Right kidney (tissue), 1 donor: ENCODE data around the gene COQ8B.
A peak's percentile ranks its signal among the peaks of the same experiment; 100 is the strongest.

ENCODE experiments used
- DNase-seq: peaks from one replicate; pipeline ENCODE4 v3.0.0-alpha.2; 2016

The COQ8B gene

DNA sequence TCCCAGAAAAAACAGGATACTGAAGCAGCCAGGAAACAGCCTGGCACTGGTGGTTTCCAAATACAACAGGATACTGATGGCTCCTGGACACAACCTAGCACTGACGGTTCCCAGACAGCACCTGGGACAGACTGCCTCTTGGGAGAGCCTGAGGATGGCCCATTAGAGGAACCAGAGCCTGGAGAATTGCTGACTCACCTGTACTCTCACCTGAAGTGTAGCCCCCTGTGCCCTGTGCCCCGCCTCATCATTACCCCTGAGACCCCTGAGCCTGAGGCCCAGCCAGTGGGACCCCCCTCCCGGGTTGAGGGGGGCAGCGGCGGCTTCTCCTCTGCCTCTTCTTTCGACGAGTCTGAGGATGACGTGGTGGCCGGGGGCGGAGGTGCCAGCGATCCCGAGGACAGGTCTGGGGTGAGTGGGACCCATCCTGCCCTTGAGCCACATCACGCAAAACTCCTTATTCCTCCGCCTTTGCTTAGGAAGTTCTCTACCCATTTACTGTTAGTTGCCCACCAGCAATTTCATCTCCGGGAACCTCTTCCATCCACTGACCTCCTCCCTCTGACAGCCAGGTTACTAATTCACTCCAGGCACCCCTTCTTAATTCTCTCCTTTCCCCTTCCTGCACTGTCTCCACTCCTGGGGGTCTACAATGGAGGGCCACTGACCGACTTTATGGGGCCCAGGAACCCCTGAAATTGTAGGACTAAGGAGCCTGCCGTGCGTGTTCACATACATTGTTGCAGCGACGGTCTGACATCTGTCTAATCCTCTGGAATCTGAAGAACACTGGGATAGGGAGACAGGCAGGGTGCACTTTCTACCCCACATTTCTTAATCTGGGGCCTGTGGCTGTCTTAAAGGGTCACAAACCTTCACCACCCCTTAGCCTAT lies 1.4 kb upstream of the COQ8B start:
- peak; percentile 44 for DNase-seq

DNA sequence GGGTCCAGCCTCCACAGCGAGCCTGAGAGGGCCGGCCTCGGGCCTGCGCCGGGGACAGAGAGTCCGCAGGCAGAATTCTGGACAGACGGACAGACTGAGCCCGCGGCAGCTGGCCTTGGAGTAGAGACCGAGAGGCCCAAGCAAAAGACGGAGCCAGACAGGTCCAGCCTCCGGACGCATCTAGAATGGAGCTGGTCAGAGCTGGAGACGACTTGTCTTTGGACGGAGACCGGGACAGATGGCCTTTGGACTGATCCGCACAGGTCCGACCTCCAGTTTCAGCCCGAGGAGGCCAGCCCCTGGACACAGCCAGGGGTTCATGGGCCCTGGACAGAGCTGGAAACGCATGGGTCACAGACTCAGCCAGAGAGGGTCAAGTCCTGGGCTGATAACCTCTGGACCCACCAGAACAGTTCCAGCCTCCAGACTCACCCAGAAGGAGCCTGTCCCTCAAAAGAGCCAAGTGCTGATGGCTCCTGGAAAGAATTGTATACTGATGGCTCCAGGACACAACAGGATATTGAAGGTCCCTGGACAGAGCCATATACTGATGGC lies 716 bp upstream of the COQ8B start:
- no peak for DNase-seq

DNA sequence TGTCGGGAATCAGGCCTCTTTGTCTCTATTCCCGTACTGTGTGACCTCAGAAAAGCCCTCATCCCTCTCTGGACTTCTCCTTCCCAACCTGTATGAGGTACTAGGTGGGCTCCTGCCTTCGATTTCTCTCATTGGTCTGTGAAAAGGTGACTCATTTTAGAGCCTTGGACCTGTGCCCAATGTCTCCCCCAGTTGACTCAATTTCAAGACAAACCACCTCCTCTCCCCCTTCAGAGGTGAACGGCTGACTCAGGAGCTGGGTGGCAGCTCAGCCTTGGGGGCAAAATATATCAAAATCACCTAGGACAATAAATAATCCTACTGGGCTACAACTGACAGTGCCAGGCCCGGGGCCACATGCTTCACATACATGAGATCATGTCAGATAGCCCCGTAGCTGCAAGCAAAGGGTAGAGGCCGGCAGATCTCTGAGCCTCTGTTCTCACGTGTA lies 630 bp downstream of the COQ8B start:
- DNase-seq = no peak

DNA sequence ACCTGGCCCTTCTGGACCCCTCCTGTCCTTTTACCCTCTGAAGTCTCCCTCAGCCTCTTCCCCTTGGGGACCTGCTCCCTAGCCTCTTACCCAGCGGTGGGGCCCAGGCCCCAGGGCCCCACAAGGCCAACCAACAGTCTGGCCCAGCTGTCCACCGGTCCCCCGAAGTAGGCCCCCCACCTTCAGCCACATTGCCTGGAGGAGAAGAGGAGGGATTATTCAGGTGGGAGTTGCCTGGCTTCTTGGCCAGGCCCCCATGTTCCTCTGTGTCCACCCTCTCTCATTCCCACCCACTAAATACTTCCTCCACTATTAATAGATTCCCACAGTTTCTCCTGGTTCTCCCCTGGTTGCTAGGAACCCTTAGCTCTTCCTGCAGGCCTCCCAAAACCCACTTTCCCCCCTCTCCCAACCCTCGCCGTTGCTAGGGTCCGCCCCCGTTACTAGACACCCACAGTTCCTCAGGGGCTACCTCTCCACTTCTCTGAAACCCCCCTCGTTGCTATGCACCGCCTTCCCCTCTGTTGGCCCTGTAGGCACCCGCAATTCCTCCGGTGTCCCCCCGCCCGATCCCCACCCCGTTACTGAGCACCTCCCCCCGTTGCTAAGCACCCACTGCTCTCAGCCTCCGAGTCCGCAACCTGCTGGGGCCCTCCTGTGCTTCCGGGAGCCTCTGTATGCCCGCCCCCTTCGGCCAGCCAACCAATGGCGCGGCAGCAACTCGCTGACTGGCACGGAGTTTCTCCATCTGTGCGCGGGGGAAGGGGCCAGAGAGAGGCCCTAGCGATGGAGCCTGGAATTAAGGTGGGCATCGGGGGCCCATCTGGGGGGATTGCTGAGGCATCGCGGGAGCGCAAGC lies 2.0 kb downstream of the COQ8B start:
- DNase-seq = peak; percentile 60

DNA sequence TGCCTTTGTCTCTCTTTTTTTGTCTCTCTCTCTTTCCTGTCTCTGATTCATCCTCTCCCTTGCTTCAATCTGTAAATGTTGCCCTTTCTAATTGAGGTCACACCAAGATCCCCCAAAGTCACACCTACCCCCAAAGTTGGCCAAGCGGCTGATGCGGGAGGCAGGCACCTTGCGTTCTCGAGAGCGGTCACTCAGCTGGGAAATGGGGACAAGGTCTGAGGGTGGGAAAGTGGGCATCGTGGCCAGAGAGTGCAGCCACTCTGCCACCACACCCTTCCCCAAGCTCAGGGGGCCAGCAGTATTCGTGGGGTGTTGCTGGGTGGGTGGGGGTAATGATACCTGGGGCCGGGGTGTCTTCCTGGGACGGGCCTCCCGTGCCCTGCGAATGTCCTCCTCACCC lies 2.7 kb downstream of the COQ8B start:
- DNase-seq = no peak

DNA sequence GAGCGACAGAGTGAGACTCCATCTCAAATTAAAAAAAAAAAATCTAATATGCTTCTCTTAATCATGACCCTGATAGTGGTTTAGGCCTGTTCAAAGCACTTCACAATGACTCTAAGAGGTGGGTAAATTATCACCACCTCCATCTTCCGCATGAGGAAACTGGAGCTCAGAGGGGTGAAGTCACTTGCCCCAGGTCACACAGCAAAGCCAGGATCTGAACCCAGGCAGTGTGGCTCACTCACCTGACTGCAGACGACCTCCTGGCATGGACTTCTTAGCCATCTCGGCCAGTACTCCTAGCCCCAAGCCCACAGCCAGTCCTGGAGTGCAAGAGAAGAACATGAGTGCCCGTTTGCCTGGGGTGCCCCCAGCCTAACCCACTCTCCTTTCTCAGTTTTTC lies 6.9 kb downstream of the COQ8B start:
- no peak for DNase-seq

DNA sequence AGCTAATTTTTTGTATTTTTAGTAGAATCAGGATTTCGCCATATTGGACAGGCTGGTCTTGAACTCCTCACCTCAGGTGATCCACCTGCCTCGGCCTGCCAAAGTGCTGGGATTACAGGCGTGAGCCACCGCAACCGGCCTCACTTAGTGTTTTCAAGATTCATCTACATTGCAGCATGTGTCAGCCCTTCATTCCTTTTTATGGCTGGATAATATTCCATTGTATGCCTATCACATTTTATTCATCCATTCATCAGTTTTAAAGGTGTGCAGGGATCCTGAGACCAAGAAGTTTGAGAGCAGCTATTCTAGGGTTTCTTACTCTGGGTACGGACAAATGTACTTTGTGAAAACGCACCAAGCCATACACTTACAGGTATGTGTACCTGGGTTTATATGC lies 9.1 kb downstream of the COQ8B start:
- no peak for DNase-seq

DNA sequence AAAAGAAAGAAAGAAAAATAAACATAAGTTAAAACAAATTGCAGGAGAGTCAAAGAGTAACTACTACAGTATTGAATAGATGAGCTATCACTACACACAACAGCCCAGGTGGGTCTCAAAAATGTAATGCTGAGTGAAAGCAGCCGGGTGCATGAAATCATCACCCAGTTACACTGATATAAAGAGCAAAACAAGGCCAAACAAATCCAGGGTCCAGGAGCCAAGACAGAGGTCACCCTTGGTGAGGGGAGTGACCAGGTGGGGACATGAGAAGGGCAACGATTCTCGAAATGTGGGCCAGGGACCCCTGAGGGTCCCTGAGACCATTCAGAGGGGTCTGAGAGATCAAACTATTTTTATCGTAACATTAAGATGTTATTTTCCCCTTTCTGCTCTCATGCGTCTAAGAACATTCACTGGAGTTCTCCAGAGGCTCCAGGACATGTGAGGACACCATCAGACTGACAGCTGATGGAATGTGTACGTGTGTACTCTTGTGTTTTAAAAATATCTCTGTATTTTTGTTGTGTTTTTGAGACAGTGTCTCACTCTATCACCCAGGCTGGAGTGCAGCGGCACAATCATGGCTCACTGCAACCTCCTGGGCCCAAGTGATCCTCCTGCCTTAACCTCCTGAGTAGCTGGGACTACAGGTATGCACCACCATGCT lies 10.6 kb downstream of the COQ8B start:
- no peak for DNase-seq

DNA sequence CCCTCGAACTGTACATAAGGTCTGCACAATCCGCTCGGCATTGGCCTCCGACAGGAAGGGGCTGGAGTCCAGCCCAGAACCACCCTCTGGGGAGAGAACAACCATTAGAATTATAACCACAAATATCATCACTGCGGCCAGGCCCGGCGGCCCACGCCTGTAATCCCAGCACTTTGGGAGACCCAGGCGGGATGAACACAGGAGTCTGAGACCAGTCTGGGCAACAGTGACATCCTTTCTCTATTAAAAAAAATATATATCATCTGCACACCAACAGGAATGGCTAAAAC lies 11.4 kb downstream of the COQ8B start:
- no peak for DNase-seq

DNA sequence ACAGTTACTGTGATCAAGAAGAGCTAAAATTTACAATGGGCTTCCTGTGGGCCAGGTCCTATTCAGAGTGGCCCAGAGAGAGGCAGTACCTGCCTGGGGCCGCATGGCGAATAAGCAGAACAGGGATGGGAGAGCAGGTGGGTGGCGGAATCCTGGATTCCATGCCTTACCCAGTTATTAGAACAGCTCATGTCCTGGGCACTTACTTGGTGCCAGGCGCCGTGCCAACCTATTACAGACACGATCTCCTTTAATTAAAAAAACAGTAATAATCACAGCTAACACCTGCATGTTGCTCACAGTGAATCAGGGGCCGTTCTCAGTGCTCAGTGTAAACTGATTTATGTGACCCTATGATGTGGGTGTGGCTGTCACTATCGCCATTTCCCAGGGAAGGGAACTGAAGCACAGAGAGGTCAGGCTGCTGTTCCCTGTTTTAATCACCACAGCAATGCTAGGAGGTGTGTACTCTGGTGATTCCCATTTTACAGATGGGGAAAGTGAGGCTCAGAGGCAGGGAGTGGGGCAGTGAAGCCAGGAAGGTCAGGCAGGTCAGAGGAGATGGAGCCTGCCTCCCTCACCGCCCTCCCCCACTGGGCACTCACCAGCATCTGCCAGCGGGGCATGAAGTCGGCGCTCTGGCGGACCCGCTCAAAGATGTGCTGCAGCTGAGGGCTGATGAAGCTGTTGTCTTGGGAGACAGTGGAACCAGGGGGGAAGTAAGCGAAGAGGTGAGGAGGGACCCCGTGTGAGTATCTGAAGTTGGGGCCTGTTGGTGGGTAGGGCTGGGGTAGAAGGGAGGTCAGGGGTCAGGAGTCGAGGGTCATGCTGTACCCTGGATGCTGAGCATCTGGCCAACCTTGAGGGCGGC lies 12.0 kb downstream of the COQ8B start:
- DNase-seq = no peak

DNA sequence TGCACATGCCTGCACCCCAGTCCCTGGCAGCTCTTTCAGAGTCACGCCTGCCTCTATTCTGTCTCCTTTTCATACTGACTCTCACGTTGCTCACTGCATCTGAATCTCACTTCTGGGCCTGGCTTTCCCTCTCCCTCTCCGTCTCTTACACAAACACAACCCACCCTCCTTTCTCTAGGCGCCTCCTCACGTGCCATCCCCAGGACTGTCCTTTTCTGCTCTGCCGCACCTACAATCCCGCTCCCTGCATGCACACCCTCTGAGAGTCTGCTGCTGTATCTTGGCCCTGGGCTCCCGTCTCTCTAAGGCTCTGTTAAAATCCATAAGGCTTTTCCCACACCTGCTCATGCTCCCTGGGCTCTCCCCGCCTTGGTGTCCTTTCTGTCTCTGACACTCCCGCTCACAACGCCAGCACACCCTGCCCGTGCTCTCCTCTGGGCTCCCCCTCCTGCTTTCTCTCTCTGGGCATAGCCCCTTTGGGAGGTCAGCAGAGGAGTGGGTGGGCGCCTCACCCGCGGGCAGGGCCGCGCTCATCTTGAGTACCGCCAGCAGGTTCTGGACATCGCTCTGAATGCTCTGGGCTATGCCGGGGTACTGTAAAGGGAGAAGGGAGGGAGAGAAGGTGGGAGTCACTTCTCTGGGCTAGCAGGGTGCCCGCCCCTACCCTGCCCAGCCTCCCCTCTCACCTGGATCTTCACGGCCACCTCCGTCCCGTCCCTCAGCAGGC lies 13.5 kb downstream of the COQ8B start:
- no peak for DNase-seq

DNA sequence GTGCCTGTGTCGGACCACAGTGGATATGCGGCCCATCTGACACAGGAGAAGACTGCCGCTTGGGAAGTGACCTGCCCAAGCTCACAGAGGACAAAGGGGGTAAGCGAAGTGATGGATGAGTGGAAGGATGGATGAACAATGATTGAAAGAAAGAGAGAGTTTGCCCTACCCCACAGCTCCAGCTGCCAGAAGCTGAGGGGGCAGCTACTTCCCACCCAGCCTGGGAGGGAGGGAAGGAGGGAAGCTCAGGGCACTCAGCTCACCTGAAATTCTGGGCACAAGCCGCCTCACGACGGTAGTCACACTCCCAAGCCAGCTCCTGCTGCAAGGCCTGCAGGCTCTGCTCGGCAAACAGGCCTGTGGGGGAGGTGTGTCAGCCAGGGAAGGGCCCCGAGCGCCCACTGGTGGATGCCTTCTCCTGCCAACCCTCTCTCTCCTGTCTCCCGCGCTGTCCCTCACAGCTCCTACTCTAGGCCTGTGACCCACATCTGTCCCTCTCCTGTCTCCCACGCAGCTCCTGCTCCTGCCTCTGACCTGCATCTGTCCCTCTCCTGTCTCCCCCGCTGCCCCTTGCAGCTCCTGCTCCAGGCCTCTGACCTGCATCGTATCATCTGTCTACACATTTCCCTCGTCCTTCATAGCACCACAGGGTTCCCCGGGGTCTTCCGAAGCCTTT lies 14.2 kb downstream of the COQ8B start:
- DNase-seq = peak; percentile 65

DNA sequence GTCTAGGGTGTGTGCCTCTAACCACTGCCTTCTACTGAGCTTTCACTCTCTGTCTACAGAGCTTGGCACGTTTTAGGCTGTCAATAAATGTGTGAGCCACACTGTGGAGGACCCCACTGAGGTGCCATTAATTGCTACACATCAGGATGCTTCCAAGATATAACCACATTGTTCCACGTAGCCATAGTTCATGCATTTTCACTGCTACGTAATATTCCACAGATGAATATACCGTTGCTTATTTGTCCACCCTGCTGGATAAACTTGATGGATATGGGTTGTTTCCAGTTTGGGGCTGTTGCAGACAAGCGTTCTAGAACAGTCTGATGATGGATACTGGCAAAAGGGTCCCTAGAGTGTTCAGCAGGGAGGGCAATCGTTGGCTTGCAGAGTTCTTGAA lies 14.9 kb downstream of the COQ8B start:
- no peak for DNase-seq

DNA sequence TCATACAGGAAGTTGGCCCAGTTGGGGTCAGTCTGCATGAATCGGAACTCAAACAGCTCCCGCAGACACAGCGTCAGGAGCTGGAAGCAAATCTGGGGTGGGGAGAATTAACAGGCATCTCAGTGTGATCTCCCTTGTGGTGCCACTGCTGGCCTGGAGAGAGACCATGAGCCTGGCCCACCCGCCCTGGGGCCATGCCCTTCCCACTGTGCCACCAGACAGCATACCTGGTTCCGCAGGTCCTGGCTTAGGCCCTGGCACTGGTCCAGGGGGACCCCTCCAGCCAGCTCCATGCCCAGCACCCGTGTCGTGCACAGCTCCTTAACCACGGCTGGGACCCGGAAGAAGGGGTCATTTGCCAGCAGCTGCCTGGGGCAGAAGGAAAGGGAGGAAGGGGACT lies 16.6 kb downstream of the COQ8B start:
- DNase-seq = no peak

DNA sequence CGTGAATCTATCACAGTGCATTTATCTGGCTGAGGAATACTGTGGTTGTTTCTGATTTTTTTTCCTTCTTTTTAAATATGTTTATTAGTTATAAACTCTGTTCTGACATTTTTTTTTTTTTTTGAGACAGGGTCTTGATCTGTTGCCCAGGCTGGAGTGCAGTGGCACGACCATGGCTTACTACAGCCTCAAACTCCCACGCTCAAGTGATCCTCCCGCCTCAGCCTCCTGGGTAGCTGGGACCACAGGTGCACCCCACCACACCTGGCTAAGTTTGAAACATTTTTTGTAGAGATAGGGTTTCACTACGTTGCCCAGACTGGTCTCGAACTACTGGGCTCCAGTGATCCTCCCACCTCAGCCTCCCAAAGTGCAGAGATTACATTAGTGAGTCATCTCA lies 19.7 kb downstream of the COQ8B start:
- DNase-seq = no peak

DNA sequence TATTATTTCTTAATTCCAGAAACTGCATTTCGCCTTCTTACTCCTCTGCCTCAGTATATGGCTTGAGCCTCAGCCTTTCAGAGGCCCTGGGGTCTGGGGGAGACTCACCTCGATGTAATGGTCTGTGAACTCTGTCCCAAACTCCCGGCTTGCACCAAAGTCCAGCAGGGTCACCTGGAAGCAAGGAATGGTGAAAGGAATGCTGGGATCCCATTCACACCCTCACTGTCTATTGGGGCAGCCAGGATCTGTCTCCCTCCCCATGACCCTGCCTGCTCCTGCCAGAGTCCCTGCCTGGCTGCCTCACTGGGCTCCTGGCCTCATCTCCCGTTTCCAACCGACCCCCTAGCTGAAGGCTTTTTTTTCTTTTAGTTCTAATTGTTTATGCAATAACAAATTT lies 20.8 kb downstream of the COQ8B start:
- DNase-seq = no peak

DNA sequence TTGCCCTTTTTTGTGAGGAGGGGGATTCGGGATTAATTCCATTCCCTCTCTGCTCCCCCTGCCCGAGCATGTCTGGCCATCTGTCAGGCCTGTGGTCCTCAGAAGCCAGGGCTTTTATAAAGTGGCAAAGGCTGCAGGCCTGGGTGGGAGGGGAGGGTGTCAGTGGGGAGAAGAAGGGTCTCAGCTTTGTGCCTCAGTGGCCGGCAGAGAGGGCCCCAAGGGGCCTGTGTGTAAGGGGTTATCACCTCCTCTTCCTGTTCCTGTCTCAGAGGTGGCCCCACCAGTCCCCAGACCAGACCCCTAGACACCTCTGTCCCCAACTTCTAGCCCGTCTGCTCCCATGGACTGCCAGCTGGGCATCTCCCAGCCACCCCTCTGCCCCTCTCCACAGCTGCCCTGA lies 22.8 kb downstream of the COQ8B start:
- no peak for DNase-seq

DNA sequence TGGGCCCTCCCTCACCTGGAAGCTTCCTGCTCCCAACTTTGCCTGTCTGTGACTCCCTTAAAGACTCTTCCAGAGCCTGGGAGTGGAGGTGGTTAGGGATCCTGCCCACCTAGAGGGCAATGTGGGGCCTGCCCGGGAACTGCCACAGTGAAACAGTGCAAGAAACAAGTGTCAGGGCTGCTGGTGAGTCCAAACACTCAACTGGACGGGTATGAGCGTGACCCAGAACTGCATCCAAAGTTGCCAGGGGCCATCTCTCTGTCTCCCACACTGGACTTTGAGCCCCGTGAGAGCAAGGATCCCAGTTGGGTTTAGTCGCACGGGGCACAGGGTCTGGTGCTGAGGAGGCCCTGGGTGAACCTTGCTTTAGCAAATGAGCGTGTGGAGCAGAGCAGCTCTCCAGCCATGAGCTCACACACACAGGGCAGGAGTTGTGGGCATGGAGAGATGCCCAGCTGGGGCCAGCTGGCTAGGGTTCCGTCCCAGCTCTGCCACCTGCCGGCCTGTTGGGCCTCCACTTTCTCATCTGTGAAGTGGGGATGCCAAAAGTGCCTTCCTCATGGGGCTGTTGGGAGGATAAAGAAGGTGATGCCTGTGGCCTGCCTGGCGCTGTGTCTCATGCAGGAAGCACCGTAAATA lies 23.4 kb downstream of the COQ8B start:
- no peak for DNase-seq

DNA sequence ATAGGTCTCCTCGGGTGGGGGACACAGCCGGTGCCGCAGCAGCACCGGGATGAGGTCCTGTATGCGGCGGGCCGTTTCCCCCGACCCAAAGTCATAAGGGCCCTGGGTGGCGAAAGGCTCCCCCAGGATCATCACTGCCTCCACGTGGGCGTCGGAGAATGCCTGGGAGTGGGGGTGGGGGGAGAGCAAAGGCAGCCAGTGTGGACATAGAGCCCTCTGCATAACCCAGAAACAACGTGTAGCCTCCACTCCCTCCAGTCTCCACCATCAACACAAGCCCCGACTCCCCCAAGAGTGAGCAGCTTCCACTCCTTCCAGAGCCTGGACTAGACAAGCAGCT lies 24.5 kb downstream of the COQ8B start:
- no peak for DNase-seq
